ENCODE data around the gene FDX1.

Gene FDX1

GRCh38 chr11:110434952-110435779, 5.4 kb downstream of the FDX1 start:
- in situ Hi-C loops (cut with HindIII; ENCODE audit: low pct_unique_long_range_greater_than_20kb, low sequenced_read_pairs): no loop called here
- TF ChIP-seq JUND (IDR thresholded peaks at IDR 0.05; ENCODE audit: low read depth): no peak
- peak; percentile 45 to 75 for DNase-seq (ENCODE audit: low read depth in 1 of 2, low spot score in 1 of 2)

DNA sequence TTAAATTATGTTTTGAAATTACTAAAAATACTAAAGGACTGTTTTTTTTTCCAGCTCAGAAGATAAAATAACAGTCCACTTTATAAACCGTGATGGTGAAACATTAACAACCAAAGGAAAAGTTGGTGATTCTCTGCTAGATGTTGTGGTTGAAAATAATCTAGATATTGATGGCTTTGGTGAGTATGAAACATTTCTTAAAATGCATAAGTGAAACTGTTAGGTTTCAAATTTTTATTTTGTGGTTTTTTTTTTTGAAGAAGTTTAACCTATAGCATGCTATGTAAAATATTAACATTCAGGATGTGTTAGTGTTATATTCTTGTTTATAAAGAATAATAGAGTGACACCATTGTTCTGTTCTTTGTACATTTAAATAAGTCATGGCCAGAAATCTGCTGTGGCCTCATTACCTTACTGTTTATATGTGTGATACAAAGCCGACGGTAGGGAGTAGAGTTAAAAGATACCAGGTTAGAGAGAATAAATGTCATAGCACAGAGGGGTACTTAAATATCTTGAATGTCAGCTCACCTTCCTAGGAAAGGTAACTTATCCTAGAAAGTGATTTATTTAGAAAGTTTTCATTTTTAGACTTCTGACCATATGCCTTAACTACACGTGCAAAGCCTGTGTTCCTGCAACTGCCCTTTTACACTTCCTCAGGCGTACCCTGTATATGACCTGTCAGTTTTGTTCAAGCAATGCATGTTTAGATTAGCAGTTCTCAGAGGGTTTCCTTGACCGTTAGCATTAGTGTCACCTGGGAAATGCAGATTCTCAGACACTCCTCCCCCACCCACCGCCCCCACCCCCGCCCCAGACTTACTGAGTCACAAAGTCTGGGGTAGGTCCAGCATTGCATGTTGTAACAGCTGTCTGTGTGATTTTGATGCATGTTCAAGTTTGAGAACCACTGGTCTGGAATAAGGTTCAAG, 6.3 kb downstream of the FDX1 start:
- no peak for DNase-seq (ENCODE audit: low read depth in 1 of 2, low spot score in 1 of 2)
- no peak for TF ChIP-seq JUND (IDR thresholded peaks at IDR 0.05; ENCODE audit: low read depth)
- in situ Hi-C loops (cut with HindIII; ENCODE audit: low pct_unique_long_range_greater_than_20kb, low sequenced_read_pairs): no loop called here

- in situ Hi-C loops (cut with HindIII; ENCODE audit: low pct_unique_long_range_greater_than_20kb, low sequenced_read_pairs): no loop called here
- TF ChIP-seq JUND (IDR thresholded peaks at IDR 0.05; ENCODE audit: low read depth): no peak
- DNase-seq (ENCODE audit: low read depth in 1 of 2, low spot score in 1 of 2): no peak
Observed at GRCh38 chr11:110438017-110438416, 8.3 kb downstream of the FDX1 start.

DNA sequence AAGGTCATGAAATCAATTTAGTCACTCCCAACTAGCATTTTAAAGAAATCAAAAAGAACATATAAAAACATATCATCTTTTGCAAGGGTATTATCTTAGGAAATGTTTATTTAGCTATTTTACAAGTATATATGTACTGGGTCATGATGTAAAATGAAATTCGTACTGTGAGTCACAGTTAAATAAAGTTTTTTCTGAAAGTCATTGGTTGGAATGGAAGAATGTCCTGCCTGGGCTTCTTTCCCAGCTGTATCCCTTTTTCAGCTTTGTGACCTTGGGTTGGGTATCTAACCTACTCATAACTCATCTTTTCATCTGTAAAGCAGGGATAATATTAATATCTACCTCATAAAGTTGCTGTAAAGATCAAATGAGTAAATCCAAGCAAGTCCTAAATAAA, 15.7 kb downstream of the FDX1 start:
- DNase-seq (ENCODE audit: low read depth in 1 of 2, low spot score in 1 of 2): no peak
- no peak for TF ChIP-seq JUND (IDR thresholded peaks at IDR 0.05; ENCODE audit: low read depth)
- in situ Hi-C loops (cut with HindIII; ENCODE audit: low pct_unique_long_range_greater_than_20kb, low sequenced_read_pairs): no loop called here

- no peak for TF ChIP-seq JUND (IDR thresholded peaks at IDR 0.05; ENCODE audit: low read depth)
- in situ Hi-C loops (cut with HindIII; ENCODE audit: low pct_unique_long_range_greater_than_20kb, low sequenced_read_pairs): no loop called here
- no peak for DNase-seq (ENCODE audit: low read depth in 1 of 2, low spot score in 1 of 2)
Observed at GRCh38 chr11:110446061-110446460, 16.3 kb downstream of the FDX1 start.

DNA sequence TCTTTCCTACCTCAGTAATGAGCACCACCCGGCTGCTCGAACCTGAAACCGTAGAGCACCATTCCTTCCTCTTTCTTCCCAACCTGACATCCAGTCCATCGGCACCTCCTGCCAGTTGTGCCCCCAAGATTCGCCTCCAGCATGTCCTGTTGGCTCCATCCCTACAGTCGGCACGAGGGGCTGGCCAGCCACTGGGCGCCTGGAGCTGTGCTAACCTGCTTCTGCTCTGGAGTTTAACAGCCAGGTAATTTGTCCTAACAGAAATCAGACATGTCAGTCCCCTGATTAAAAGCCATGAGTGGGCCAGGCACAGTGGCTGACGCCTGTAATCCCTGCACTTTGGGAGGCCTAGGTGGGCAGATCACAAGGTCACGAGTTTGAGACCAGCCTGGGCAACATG, 16.8 kb downstream of the FDX1 start:
- in situ Hi-C loops (cut with HindIII; ENCODE audit: low pct_unique_long_range_greater_than_20kb, low sequenced_read_pairs): no loop called here
- no peak for DNase-seq (ENCODE audit: low read depth in 1 of 2, low spot score in 1 of 2)
- TF ChIP-seq JUND (IDR thresholded peaks at IDR 0.05; ENCODE audit: low read depth): no peak

DNA sequence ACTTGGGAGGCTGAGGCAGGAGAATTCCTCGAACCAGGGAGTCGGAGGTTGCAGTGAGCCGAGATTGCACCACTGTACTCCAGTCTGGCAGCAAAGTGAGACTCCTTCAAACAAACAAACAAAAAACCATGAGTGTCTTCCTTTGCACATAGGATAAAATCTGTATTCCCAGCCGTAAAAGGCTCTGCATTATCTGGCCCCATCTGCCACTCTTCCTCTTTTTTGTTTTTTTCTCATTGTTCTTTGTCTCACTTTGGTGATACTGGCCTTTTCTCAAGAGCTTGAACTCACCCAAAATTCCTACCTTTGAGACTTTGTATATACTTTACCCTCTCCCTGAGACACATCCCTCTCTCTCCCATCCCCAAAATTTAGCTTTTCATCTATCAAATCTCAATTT, 17.6 kb downstream of the FDX1 start:
- TF ChIP-seq JUND (IDR thresholded peaks at IDR 0.05; ENCODE audit: low read depth): no peak
- in situ Hi-C loops (cut with HindIII; ENCODE audit: low pct_unique_long_range_greater_than_20kb, low sequenced_read_pairs): no loop called here
- DNase-seq (ENCODE audit: low read depth in 1 of 2, low spot score in 1 of 2): no peak

DNA sequence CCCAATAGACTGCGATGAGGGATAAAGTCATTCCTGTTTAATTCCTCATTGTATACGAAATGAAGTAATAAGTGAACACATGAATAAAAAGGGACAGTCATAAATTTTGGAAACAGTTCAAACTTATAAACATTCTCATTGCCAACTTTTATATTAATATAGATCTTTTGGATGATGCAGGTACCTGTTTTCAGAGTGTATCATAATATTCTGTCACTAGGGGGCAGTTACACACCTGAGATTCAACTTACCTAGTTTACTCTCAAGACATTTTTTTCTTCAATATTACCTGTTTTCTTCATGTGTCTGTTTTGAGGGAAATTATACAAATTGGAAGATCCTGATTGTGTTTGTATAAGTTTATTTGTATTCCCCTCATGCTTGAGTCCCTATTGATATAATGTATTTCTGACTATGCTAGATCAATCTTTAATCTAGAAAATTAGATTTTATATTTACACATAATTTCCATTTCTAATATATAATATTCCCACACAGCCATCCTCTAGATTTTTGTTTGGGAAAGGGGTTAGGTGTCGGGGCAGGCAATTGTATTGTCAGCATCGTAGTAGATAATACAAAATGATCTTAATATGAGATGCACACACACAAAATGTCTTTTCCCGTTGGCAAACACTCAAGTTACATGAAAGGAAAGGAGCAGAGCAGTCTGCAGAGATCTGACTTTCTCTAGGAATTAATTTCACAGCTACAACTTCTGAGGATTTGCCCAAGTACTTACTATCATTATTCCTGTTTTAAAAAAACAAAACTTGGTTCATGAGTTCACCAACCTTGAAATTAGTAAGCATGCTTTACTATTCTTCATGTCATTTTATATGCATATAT, 18.4 kb downstream of the FDX1 start:
- no peak for TF ChIP-seq JUND (IDR thresholded peaks at IDR 0.05; ENCODE audit: low read depth)
- in situ Hi-C loops (cut with HindIII; ENCODE audit: low pct_unique_long_range_greater_than_20kb, low sequenced_read_pairs): no loop called here
- DNase-seq (ENCODE audit: low read depth in 1 of 2, low spot score in 1 of 2): peak; percentile 38 to 52

DNA sequence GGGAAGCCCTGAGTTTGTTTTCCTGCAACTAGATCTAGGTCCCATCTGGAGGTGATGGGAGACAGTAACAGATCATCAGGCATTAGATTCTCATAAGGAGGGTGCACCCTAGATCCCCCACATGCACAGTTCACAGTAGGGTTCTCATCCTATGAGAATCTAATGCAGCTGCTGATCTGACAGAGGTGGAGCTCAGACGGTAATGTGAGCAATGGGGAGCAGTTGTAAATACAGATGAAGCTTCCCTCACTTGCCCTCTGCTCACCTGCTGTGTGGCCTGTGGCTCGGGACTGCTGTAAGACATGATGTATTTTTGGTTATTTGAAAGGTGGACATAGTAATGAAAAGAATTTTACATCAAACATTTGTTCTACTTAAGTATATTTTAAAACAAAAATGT, 20.5 kb downstream of the FDX1 start:
- no peak for DNase-seq (ENCODE audit: low read depth in 1 of 2, low spot score in 1 of 2)
- in situ Hi-C loops (cut with HindIII; ENCODE audit: low pct_unique_long_range_greater_than_20kb, low sequenced_read_pairs): loop anchor here (25.0 kb wide), 1 partner anchor 987 kb away; no protein-coding TSS in a partner anchor
- TF ChIP-seq JUND (IDR thresholded peaks at IDR 0.05; ENCODE audit: low read depth): no peak

- in situ Hi-C loops (cut with HindIII; ENCODE audit: low pct_unique_long_range_greater_than_20kb, low sequenced_read_pairs): loop anchor here (25.0 kb wide), 1 partner anchor 985 kb away; no protein-coding TSS in a partner anchor
- no peak for DNase-seq (ENCODE audit: low read depth in 1 of 2, low spot score in 1 of 2)
- TF ChIP-seq JUND (IDR thresholded peaks at IDR 0.05; ENCODE audit: low read depth): no peak
Observed at GRCh38 chr11:110452720-110453119, 23.0 kb downstream of the FDX1 start.

DNA sequence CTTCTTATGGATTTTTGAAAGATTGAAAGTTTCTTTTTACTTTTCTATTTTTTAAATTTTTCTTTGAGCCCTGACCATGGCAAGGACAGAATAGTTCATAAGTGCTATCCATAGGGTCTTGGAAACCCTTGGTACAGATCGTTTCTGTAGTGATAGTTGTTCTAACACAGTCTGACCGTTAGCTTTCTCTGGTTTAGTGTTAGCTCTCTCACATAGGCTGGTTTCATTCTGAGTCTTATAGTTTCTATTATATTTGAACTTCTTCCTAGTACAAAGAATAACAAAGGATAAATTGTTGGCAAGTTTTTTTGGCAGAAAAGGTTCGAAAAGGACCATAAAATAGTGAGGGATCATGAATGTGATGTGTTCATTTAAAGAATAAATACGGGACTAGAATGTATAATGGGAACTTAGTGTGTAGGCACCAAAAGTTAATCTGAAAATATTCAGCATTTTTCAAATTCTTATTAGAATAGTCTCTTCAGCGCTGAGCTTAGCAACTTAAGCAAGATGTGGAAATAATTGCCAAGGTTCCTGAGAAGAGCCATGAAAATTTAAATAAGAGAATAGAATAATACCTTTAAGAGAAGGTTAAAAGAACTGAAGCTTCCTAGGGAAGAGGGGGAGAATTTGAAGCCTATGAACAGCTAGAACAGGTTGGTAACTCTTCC, 24.1 kb downstream of the FDX1 start:
- in situ Hi-C loops (cut with HindIII; ENCODE audit: low pct_unique_long_range_greater_than_20kb, low sequenced_read_pairs): loop anchor here (25.0 kb wide), 1 partner anchor 983 kb away; no protein-coding TSS in a partner anchor
- no peak for TF ChIP-seq JUND (IDR thresholded peaks at IDR 0.05; ENCODE audit: low read depth)
- no peak for DNase-seq (ENCODE audit: low read depth in 1 of 2, low spot score in 1 of 2)
